Nephron (organoid): ENCODE measurements around the gene S100A16.

Experiments
- H3K27ac Mint-ChIP-seq, 3 experiments: 2 replicates each; pipeline ENCODE4 v1.8.0; 2020; ENCODE audit warnings: mixed read lengths in 3 of 3, mild to moderate bottlenecking in 2 of 3, moderate library complexity in 1 of 3
- H3K27me3 Mint-ChIP-seq: 2 replicates; pipeline ENCODE4 v1.8.0; 2021; ENCODE audit warnings: low read depth, mild to moderate bottlenecking, moderate library complexity, mixed read lengths
- H3K36me3 Mint-ChIP-seq: 2 replicates; pipeline ENCODE4 v1.8.0; 2020; ENCODE audit warnings: low read depth, mixed read lengths
- H3K4me1 Mint-ChIP-seq: 2 replicates; pipeline ENCODE4 v1.8.0; 2020; ENCODE audit warnings: mixed read lengths
- H3K4me3 Mint-ChIP-seq, 3 experiments: 2 replicates each; pipeline ENCODE4 v1.8.0; 2020; ENCODE audit warnings: mild to moderate bottlenecking in 3 of 3, mixed read lengths in 3 of 3, moderate library complexity in 2 of 3
- H3K9me3 Mint-ChIP-seq: 2 replicates; pipeline ENCODE4 v1.8.0; 2020; ENCODE audit warnings: mixed read lengths
- TF ChIP-seq, protein P1 (sequence below), 3 experiments: fragments of 200-600 bp; sonication (generic); IDR thresholded peaks; one replicate each; pipeline ENCODE4 v1.5.0; 2021; ENCODE audit warnings: antibody characterized with exemption in 3 of 3; ENCODE audit not compliant: unreplicated experiment in 3 of 3

Gene S100A16

GRCh38 chr1:153610334-153610733, 2.6 kb downstream of the S100A16 start:
- H3K27ac Mint-ChIP-seq = peak overlapping the region; percentile 87 to 97 (median 92)

GRCh38 chr1:153609585-153609907, 3.4 kb downstream of the S100A16 start:
- Mint-ChIP-seq H3K27ac (peak overlapping the region; percentile 87 to 97 (median 92)), H3K9me3 (no peaks in the 10 kb centered on the region), H3K4me3 (peak overlapping the region; percentile 68 to 81 (median 81)), H3K27me3 (no peaks in the 10 kb centered on the region), H3K4me1 (peaks cover 59% of the 10 kb centered on the region), H3K36me3 (peaks cover 7% of the 10 kb centered on the region)
- TF ChIP-seq, protein P1, sequence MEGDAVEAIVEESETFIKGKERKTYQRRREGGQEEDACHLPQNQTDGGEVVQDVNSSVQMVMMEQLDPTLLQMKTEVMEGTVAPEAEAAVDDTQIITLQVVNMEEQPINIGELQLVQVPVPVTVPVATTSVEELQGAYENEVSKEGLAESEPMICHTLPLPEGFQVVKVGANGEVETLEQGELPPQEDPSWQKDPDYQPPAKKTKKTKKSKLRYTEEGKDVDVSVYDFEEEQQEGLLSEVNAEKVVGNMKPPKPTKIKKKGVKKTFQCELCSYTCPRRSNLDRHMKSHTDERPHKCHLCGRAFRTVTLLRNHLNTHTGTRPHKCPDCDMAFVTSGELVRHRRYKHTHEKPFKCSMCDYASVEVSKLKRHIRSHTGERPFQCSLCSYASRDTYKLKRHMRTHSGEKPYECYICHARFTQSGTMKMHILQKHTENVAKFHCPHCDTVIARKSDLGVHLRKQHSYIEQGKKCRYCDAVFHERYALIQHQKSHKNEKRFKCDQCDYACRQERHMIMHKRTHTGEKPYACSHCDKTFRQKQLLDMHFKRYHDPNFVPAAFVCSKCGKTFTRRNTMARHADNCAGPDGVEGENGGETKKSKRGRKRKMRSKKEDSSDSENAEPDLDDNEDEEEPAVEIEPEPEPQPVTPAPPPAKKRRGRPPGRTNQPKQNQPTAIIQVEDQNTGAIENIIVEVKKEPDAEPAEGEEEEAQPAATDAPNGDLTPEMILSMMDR (IDR thresholded peaks at IDR 0.05; ENCODE audit: unreplicated experiment in 3 of 3) = no peak

More at GRCh38 chr1:153610334-153610733, 2.6 kb downstream of the S100A16 start:
- no peaks in the 10 kb centered on the region for H3K27me3 Mint-ChIP-seq
- H3K36me3 Mint-ChIP-seq = peaks cover 4% of the 10 kb centered on the region
- TF ChIP-seq, protein P1 (IDR thresholded peaks at IDR 0.05; ENCODE audit: unreplicated experiment in 3 of 3) = no peak
- no peaks in the 10 kb centered on the region for H3K9me3 Mint-ChIP-seq
- H3K4me1 Mint-ChIP-seq = peaks cover 62% of the 10 kb centered on the region
- peak overlapping the region in 1 of 3 experiments; percentile 81 for H3K4me3 Mint-ChIP-seq

GRCh38 chr1:153608742-153609584, 4.0 kb downstream of the S100A16 start:
- Mint-ChIP-seq H3K36me3 (peaks cover 7% of the 10 kb centered on the region), H3K9me3 (no peaks in the 10 kb centered on the region), H3K4me3 (peak overlapping the region; percentile 68 to 81 (median 81)), H3K4me1 (peaks cover 53% of the 10 kb centered on the region), H3K27ac (peak overlapping the region; percentile 87 to 97 (median 92)), H3K27me3 (no peaks in the 10 kb centered on the region)
- TF ChIP-seq, protein P1 (IDR thresholded peaks at IDR 0.05; ENCODE audit: unreplicated experiment in 3 of 3) = no peak

GRCh38 chr1:153608089-153608682, 4.8 kb downstream of the S100A16 start:
- no peaks in the 10 kb centered on the region for H3K27me3 Mint-ChIP-seq
- H3K4me1 Mint-ChIP-seq = peaks cover 47% of the 10 kb centered on the region
- peak overlapping the region; percentile 27 to 53 (median 44) for H3K4me3 Mint-ChIP-seq
- TF ChIP-seq, protein P1 (IDR thresholded peaks at IDR 0.05; ENCODE audit: unreplicated experiment in 3 of 3) = no peak
- peak overlapping the region; percentile 87 to 97 (median 92) for H3K27ac Mint-ChIP-seq
- H3K36me3 Mint-ChIP-seq = peaks cover 7% of the 10 kb centered on the region
- H3K9me3 Mint-ChIP-seq = no peaks in the 10 kb centered on the region

DNA sequence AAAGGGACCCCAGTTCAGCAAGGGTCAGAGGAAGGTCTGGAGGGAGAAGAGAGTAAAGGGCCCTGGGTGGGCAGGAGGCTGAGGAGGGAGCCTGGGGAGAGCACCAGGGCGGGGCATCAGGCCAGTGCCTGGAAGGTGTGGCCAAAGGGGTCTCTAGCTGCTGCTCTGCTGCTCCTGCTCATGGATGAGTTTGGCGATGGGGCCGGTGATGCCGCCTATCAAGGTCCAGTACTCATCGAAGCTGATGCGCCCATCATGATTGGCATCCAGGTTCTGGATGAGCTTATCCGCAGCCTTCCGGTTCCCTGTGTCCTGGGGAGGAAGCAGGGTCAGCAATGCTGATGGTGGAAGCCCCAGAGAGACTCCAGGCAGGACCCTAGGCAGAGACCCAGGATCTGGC, 5.6 kb downstream of the S100A16 start:
- Mint-ChIP-seq H3K4me3 (peak overlapping the region in 1 of 3 experiments; percentile 53), H3K36me3 (peaks cover 7% of the 10 kb centered on the region), H3K27ac (peak overlapping the region in 2 of 3 experiments; percentile 69 to 83), H3K9me3 (no peaks in the 10 kb centered on the region), H3K4me1 (peaks cover 50% of the 10 kb centered on the region), H3K27me3 (no peaks in the 10 kb centered on the region)
- TF ChIP-seq, protein P1 (IDR thresholded peaks at IDR 0.05; ENCODE audit: unreplicated experiment in 3 of 3) = no peak
